HG02798 (cell line): ENCODE results near the gene CLEC6A.
"Not testable (repeated sequence)": the region's sequence is repeated elsewhere in the genome, so short reads cannot be mapped to it uniquely, and the experiment has no call there.

ENCODE experiments used
- ATAC-seq: cut with Tn5 transposase; IDR thresholded peaks from one replicate; pipeline ENCODE4 v1.9.1; 2021; ENCODE audit warnings: mild to moderate bottlenecking; ENCODE audit not compliant: unreplicated experiment, poor library complexity

CLEC6A gene

DNA sequence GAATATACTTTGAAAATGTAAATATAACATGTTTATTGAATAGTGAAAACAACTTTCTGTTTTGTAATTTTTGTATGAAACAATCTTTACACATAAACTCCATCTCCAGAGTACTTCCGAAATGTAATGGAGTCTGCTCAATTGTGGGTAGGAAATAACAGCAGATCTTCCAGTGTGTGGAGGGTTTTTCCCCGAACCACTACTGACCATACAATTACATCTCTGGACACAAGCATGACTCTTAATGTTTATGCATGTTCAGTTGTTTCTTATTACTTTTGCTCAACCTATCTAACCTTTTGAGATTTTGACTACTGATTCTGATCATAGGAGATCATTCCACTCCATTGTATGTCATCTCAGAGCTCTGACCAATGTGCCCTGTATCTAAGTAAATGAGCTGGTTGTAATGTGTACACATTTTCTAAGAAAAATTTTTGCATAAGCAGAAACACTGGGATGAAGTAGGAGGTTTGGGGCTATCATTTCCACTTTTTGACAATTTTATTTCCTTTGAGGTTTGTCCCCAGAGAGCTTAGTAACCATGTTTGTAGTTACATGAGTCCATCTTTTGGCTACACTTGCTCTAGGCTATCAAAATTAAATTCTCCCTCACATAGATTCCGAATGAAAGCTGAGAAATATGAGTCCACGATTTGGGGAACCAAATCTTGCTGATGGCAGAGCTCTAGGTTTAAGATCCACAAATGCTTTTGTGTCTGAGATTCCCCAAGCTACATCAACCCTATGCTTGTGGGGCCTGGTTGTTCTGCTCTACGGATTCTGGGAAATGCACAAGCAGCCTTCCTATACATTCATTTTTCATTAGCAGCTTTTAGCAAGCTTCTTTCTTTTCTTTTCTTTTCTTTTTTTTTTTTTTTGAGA, 36.1 kb downstream of the CLEC6A start:
- ATAC-seq: no peak

GRCh38 chr12:8493084-8493483, 37.3 kb downstream of the CLEC6A start:
- peak; percentile 97 for ATAC-seq

GRCh38 chr12:8495671-8496070, 39.9 kb downstream of the CLEC6A start:
- not testable (repeated sequence) for ATAC-seq

GRCh38 chr12:8496074-8496473, 40.3 kb downstream of the CLEC6A start:
- not testable (repeated sequence) for ATAC-seq

GRCh38 chr12:8499616-8500015, 43.9 kb downstream of the CLEC6A start:
- ATAC-seq: no peak

DNA sequence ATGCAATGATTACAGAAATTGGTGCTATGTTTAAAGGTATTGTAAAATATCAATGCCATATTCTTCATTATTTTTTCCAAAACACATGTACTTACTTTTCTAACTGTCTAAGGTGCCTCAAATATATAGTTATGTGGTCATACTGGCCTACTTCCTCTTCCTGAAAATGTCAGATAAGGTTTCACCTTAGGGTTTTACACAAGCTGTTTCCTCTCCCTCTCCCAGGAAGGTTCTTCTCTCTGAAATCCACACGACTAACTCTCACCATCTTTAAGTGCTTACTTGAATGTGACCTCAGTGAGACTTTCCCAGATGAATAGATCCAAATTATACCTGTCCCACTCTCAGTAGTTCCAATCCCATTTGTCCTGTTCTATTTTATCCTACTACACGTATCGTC, 46.0 kb downstream of the CLEC6A start:
- no peak for ATAC-seq

GRCh38 chr12:8504351-8504750, 48.6 kb downstream of the CLEC6A start:
- ATAC-seq: no peak

GRCh38 chr12:8507596-8507995, 51.8 kb downstream of the CLEC6A start:
- no peak for ATAC-seq

DNA sequence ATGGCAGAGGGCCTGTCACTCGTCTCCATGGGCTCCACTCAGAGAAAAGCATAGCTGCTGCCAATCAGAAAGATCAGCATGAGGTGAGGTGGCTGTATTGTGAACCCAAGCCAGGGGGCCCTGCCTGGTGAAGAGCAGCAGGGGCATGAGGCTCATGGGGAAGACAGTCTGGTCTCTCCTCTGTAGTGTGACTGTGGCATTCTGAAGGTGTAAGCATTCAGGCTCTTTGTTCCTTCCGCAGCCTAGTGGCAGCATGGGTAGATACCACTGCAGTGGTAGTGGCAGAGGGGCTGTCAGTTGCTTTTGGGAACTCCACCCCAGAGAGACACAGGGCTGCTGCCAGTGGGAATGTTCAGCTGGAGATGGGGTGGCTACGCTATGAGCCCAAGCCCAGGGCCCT, 52.5 kb downstream of the CLEC6A start:
- ATAC-seq: no peak

DNA sequence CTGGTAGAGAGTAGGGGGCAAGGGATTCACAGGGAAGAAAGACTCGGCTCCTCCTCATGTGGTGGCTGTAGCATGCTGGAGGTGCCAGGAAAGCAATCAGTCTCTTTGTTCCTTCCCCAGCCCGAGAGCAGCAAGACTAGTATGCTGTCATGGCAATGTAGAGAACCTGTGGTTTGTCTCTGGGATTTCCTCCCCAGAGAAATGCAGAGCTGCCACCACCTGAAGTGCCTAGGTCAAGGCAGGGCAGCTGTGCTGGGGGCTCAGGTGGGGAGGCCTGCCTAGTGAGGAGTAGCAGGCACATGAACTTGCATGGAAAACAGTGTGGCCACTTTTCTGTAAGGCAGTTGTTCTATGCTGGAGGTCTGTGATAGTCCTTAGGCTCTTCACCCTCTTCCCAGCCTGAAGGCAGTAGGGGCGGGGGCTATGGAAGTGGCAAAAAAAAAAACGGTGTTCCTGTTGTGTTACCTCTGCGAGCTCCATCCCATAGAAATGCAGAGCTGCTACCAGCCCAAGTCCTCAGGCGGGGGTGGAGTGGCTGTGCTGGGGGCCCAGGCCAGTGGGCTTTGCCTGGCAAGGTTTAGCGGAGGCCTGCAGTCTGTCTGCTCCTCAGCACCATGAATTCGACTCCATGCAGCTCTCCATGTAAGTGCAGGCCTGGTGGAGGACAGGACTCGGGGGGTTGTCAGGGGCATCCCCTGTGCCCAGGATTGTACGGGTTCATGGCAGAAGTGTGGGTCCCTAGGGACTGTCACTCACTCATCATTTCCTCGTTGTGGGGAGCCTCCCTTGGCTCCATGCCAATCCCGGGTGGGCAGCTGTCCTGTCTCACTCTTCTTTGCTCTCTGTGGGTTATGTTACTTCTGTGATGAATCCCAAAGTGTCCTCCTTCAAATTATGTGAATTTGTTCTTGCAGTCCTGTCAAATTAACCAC, 53.4 kb downstream of the CLEC6A start:
- no peak for ATAC-seq

GRCh38 chr12:8513256-8513655, 57.5 kb downstream of the CLEC6A start, which contains the start of gene CLEC4D:
Gene CLEC4D (plus strand): TSS chr12:8513503. CDS start chr12:8513733, 230 bp downstream.
- ATAC-seq: no peak

GRCh38 chr12:8517971-8518370, 62.2 kb downstream of the CLEC6A start:
- ATAC-seq: no peak

GRCh38 chr12:8519171-8519570, 63.4 kb downstream of the CLEC6A start:
- no peak for ATAC-seq

- ATAC-seq: no peak
Observed at GRCh38 chr12:8527250-8528130, 71.7 kb downstream of the CLEC6A start.
